Vagina (tissue), 2 donors: ENCODE data around the gene CHMP4B. TPM values are rescaled to one million over a fixed set of nuclear protein-coding genes. Genes with fewer than 3 reads are reported as not detected.

Experiments
- DNase-seq, 2 donors: peaks; one replicate each; pipeline ENCODE4 v3.0.0-alpha.2; 2017; ENCODE audit errors: extremely low spot score in 2 of 2
- H3K27ac ChIP-seq: fragments of 200-600 bp; sonication (generic); one replicate; pipeline ENCODE4 v1.5.1; 2019
- H3K27me3 ChIP-seq: fragments of 200-600 bp; sonication (generic); one replicate; pipeline ENCODE4 v1.5.1; 2019
- H3K36me3 ChIP-seq, 2 donors: fragments of 200-600 bp; sonication (generic); one replicate each; pipeline ENCODE4 v1.5.1; 2017 to 2019
- H3K4me1 ChIP-seq: fragments of 200-600 bp; sonication (generic); one replicate; pipeline ENCODE4 v1.5.1; 2019
- H3K4me3 ChIP-seq, 2 donors: fragments of 200-600 bp; sonication (generic); 1 replicate in 1 of 2; 2 replicates in 1 of 2; pipeline ENCODE4 v1.5.1; 2016 to 2019
- H3K9me3 ChIP-seq: fragments of 200-600 bp; sonication (generic); one replicate; pipeline ENCODE4 v1.5.1; 2019
- POLR2A ChIP-seq, 2 donors: fragments of 450-650 bp; IDR thresholded peaks; one replicate each; pipeline ENCODE4 v1.6.1; 2017; ENCODE audit warnings: antibody characterized with exemption in 2 of 2, mild to moderate bottlenecking in 2 of 2, moderate library complexity in 2 of 2
- POLR2AphosphoS5 ChIP-seq, 2 donors: sonication (generic); formaldehyde crosslinking; IDR thresholded peaks; one replicate each; pipeline ENCODE4 v1.9.0; 2017; ENCODE audit warnings: antibody characterized with exemption in 2 of 2, mild to moderate bottlenecking in 2 of 2, low read depth in 1 of 2; ENCODE audit not compliant: insufficient read depth in 1 of 2
- intact Hi-C: fragments of 100-400 bp; cut with DNase I; formaldehyde crosslinking; loops from one replicate; pipeline ENCODE4 v1.15.1; 2023
- total RNA-seq: library from RNA; depleted of rRNA; stranded (reverse); fragments of >200 nt; gene quantifications from one replicate; pipeline ENCODE4 v1.2.3, GENCODE V29; 2016
- TF ChIP-seq, protein P1 (sequence below), 3 experiments: fragments of 450-650 bp in 2 of 3; fragments of 200-600 bp in 1 of 3; sonication (generic) in 1 of 3; IDR thresholded peaks; one replicate each; pipeline ENCODE4 v1.5.1; 2017 to 2019; ENCODE audit warnings: antibody characterized with exemption in 3 of 3, mild to moderate bottlenecking in 2 of 3, moderate library complexity in 2 of 3

CHMP4B gene
- total RNA-seq, 1 donor from 2014 or later: 95.5 TPM

DNA sequence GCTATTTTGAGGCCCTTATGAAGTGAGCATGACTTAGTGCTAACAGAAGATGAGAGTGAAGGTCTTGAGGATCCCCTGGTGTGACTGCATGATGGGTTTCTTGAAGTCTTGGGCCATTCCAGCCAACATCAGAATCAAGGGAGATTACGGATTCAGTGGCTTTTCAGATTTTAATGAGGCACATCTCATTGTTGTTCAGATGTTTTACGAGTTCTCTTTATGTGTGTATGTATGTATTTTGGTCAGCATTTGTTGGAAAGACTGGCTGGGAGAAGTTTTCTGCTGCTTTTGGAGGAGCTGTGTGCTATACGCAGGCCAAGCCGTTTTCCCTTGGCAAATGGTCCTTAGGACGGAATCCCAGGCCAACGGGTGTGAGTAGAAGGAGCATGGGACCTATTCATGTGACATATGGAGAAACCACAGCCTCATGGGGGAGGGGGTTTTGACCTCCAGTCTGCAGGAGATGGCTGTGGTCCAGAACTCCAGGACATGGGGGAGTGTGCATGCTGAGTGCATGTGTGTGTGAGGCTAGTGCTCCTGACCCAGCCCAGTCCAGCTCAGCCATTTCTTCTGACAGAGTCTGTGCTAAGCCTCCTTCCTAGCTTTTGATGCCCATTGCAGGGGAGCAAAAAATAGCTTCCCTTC lies 35.3 kb downstream of the CHMP4B start:
- TF ChIP-seq, protein P1, sequence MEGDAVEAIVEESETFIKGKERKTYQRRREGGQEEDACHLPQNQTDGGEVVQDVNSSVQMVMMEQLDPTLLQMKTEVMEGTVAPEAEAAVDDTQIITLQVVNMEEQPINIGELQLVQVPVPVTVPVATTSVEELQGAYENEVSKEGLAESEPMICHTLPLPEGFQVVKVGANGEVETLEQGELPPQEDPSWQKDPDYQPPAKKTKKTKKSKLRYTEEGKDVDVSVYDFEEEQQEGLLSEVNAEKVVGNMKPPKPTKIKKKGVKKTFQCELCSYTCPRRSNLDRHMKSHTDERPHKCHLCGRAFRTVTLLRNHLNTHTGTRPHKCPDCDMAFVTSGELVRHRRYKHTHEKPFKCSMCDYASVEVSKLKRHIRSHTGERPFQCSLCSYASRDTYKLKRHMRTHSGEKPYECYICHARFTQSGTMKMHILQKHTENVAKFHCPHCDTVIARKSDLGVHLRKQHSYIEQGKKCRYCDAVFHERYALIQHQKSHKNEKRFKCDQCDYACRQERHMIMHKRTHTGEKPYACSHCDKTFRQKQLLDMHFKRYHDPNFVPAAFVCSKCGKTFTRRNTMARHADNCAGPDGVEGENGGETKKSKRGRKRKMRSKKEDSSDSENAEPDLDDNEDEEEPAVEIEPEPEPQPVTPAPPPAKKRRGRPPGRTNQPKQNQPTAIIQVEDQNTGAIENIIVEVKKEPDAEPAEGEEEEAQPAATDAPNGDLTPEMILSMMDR (IDR thresholded peaks at IDR 0.05): no peak
- TF ChIP-seq POLR2A (IDR thresholded peaks at IDR 0.05) (no peak), POLR2AphosphoS5 (IDR thresholded peaks at IDR 0.05; ENCODE audit: insufficient read depth in 1 of 2, low read depth in 1 of 2) (no peak)
- peak overlapping the region; percentile 43 for H3K27ac ChIP-seq
- no peaks in the 10 kb centered on the region for H3K27me3 ChIP-seq
- H3K9me3 ChIP-seq: no peaks in the 10 kb centered on the region
- H3K4me1 ChIP-seq: peaks cover 47% of the 10 kb centered on the region
- DNase-seq: no peak
- peaks cover 0 to 16% of the 10 kb centered on the region in 2 donors for H3K36me3 ChIP-seq
- H3K4me3 ChIP-seq: no peak overlapping the region
- intact Hi-C loops: no loop called here

DNA sequence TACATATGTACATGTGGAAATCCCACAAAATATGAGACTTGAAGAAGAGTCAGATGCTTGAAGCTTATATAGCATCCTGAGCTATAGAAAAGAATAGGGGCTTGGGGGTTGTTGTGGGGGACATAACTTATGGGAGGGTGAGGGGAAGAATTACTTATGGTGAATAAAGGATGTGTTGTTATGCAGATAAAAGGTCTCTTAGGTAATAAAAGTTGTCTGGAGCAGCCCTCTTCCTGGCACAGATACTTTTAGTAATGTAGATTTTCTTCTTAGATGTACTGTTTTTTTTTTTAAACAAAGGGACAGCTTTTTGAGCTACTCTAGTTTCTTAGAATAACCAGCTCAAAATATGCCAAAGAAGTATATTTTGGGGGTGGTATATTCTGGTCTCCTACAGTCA lies 35.9 kb downstream of the CHMP4B start:
- no peak overlapping the region for H3K4me3 ChIP-seq
- H3K27ac ChIP-seq: no peak overlapping the region
- intact Hi-C loops: no loop called here
- peaks cover 47% of the 10 kb centered on the region for H3K4me1 ChIP-seq
- H3K36me3 ChIP-seq: peaks cover 0 to 22% of the 10 kb centered on the region in 2 donors
- no peak for DNase-seq
- H3K9me3 ChIP-seq: no peaks in the 10 kb centered on the region
- no peak for TF ChIP-seq POLR2AphosphoS5 (IDR thresholded peaks at IDR 0.05; ENCODE audit: insufficient read depth in 1 of 2, low read depth in 1 of 2)
- no peak for TF ChIP-seq POLR2A (IDR thresholded peaks at IDR 0.05)
- TF ChIP-seq, protein P1 (IDR thresholded peaks at IDR 0.05): no peak
- H3K27me3 ChIP-seq: no peaks in the 10 kb centered on the region

DNA sequence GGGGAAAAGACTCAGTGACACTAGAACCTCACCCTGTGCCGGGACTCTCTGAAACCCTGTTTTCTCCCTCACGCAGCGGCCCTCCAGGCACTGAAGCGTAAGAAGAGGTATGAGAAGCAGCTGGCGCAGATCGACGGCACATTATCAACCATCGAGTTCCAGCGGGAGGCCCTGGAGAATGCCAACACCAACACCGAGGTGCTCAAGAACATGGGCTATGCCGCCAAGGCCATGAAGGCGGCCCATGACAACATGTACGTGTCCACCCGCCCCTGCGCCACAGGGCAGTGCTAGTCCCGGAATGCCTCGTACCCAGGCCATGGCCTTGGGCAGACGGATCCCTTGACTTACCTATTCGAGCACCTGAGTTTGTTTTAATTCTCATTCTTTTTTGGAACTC lies 37.2 kb downstream of the CHMP4B start:
- Histone ChIP-seq H3K36me3 (peaks cover 0 to 35% of the 10 kb centered on the region in 2 donors), H3K4me3 (no peak overlapping the region), H3K27ac (no peak overlapping the region), H3K9me3 (no peaks in the 10 kb centered on the region), H3K27me3 (no peaks in the 10 kb centered on the region), H3K4me1 (peaks cover 34% of the 10 kb centered on the region)
- no peak for TF ChIP-seq POLR2A (IDR thresholded peaks at IDR 0.05)
- TF ChIP-seq, protein P1 (IDR thresholded peaks at IDR 0.05): no peak
- TF ChIP-seq POLR2AphosphoS5 (IDR thresholded peaks at IDR 0.05; ENCODE audit: insufficient read depth in 1 of 2, low read depth in 1 of 2): no peak
- intact Hi-C loops: no loop called here
- no peak for DNase-seq

DNA sequence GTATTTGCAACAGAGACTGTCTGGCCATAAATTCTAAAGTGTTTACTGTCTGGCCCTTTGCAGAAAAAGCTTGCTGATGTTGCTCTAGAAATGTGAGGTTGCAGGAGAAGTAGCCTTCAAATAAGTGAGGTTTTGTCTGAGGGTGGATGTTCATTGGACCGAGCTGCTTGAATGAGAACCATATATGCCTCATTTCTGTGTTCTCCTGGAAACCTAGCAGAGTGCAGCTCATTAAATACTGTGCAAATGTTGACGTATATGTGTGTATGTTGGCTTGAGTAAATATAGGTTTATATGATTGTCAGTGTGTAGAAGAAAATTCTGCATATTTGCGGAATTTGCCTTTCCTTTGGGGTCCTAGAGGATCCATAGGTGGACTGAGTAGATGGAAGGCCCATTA lies 39.0 kb downstream of the CHMP4B start:
- no peak for DNase-seq
- no peak overlapping the region for H3K27ac ChIP-seq
- intact Hi-C loops: no loop called here
- no peaks in the 10 kb centered on the region for H3K9me3 ChIP-seq
- H3K27me3 ChIP-seq: no peaks in the 10 kb centered on the region
- H3K4me3 ChIP-seq: no peak overlapping the region
- peaks cover 0 to 52% of the 10 kb centered on the region in 2 donors for H3K36me3 ChIP-seq
- TF ChIP-seq POLR2A (IDR thresholded peaks at IDR 0.05) (no peak), POLR2AphosphoS5 (IDR thresholded peaks at IDR 0.05; ENCODE audit: insufficient read depth in 1 of 2, low read depth in 1 of 2) (no peak)
- TF ChIP-seq, protein P1 (IDR thresholded peaks at IDR 0.05): no peak
- H3K4me1 ChIP-seq: peaks cover 24% of the 10 kb centered on the region

DNA sequence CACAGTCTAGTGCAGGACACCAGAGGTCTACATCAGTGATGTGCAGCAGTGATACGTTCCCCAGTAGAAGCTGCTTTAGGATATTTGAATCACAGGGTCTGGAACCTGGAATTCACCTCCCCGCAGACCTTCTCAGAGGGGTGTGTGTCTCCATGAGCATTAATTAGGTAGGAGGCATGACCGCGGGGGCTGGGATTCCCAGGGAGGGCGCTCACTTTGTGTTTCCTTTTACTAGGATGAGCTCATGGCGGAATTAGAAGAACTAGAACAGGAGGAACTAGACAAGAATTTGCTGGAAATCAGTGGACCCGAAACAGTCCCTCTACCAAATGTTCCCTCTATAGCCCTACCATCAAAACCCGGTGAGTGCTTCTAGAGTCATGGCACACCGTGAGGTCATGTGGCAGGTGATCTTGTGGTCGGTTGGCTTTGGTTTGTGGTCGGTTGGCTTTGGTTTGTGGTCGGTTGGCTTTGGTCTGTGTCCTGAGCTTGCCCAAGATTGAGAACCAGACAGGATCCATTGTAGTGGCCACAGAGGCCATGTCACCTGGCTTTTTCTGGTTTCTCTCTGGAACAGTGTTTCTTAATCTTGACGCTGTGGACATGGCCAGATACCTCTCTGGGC lies 40.8 kb downstream of the CHMP4B start:
- H3K36me3 ChIP-seq: peaks cover 0 to 58% of the 10 kb centered on the region in 2 donors
- H3K4me1 ChIP-seq: peaks cover 9% of the 10 kb centered on the region
- intact Hi-C loops: no loop called here
- H3K9me3 ChIP-seq: no peaks in the 10 kb centered on the region
- no peak for DNase-seq
- H3K4me3 ChIP-seq: no peak overlapping the region
- H3K27ac ChIP-seq: no peak overlapping the region
- TF ChIP-seq POLR2AphosphoS5 (IDR thresholded peaks at IDR 0.05; ENCODE audit: insufficient read depth in 1 of 2, low read depth in 1 of 2) (no peak), POLR2A (IDR thresholded peaks at IDR 0.05) (no peak)
- TF ChIP-seq, protein P1 (IDR thresholded peaks at IDR 0.05): no peak
- no peaks in the 10 kb centered on the region for H3K27me3 ChIP-seq
